HepG2 (cell line): Measurements from ENCODE around the gene CTNND1. TPM values are rescaled to one million over a fixed set of nuclear protein-coding genes. Genes with fewer than 3 reads are reported as not detected.

ENCODE experiments used
- GZF1 ChIP-seq: sonication (generic); formaldehyde crosslinking; IDR thresholded peaks from 2 replicates; pipeline ENCODE4 v1.5.1; 2020; ENCODE audit warnings: mild to moderate bottlenecking, missing genetic modification reagents
- KLF9 ChIP-seq: IDR thresholded peaks from 2 replicates; pipeline ENCODE4 v1.6.1; 2016; ENCODE audit warnings: low read depth
- MATR3 ChIP-seq: sonication (generic); formaldehyde crosslinking; IDR thresholded peaks from 2 replicates; pipeline ENCODE4 v1.4.0; 2020; ENCODE audit warnings: missing genetic modification reagents
- NFE2L1 ChIP-seq: sonication (generic); formaldehyde crosslinking; IDR thresholded peaks from 2 replicates; pipeline ENCODE4 v1.4.0; 2020; ENCODE audit warnings: missing genetic modification reagents, mild to moderate bottlenecking, borderline replicate concordance
- NR2F2 ChIP-seq: IDR thresholded peaks from 2 replicates; pipeline ENCODE4 v1.6.1; 2012; ENCODE audit warnings: low read depth, inconsistent platforms, borderline replicate concordance
- REXO4 ChIP-seq: sonication (generic); formaldehyde crosslinking; IDR thresholded peaks from 2 replicates; pipeline ENCODE4 v1.8.0; 2022; ENCODE audit warnings: missing genetic modification reagents, mild to moderate bottlenecking, borderline replicate concordance
- XBP1 ChIP-seq: sonication (generic); formaldehyde crosslinking; IDR thresholded peaks from 2 replicates; pipeline ENCODE4 v1.5.0; 2020; ENCODE audit warnings: missing genetic modification reagents
- ZBTB20 ChIP-seq: sonication (generic); formaldehyde crosslinking; IDR thresholded peaks from 2 replicates; pipeline ENCODE4 v1.8.1; 2023; ENCODE audit warnings: missing genetic modification reagents, low read depth, mild to moderate bottlenecking, borderline replicate concordance
- ZBTB38 ChIP-seq: sonication (generic); formaldehyde crosslinking; IDR thresholded peaks from 2 replicates; pipeline ENCODE4 v1.5.1; 2020; ENCODE audit warnings: mild to moderate bottlenecking, missing genetic modification reagents
- ZFP41 ChIP-seq: sonication (generic); formaldehyde crosslinking; IDR thresholded peaks from 2 replicates; pipeline ENCODE4 v1.4.0; 2020; ENCODE audit warnings: mild to moderate bottlenecking, missing genetic modification reagents, borderline replicate concordance
- ZMAT3 ChIP-seq: sonication (generic); formaldehyde crosslinking; conservative IDR thresholded peaks from 2 replicates; pipeline ENCODE4 v1.7.0; 2021; ENCODE audit warnings: missing genetic modification reagents
- ZNF282 ChIP-seq: fragments of 450-650 bp; IDR thresholded peaks from 2 replicates; pipeline ENCODE4 v1.6.1; 2018; ENCODE audit not compliant: partially characterized antibody
- ZNF326 ChIP-seq: sonication (generic); formaldehyde crosslinking; IDR thresholded peaks from 2 replicates; pipeline ENCODE4 v1.4.0; 2020; ENCODE audit warnings: missing genetic modification reagents, borderline replicate concordance
- ZNF607 ChIP-seq: sonication (generic); formaldehyde crosslinking; IDR thresholded peaks from 2 replicates; pipeline ENCODE4 v1.5.1; 2020; ENCODE audit warnings: missing genetic modification reagents, mild to moderate bottlenecking, borderline replicate concordance
- ZNF780A ChIP-seq: sonication (generic); formaldehyde crosslinking; IDR thresholded peaks from 2 replicates; pipeline ENCODE4 v1.8.0; 2022; ENCODE audit warnings: mild to moderate bottlenecking, missing genetic modification reagents, moderate library complexity
- ZNF788 ChIP-seq: sonication (generic); formaldehyde crosslinking; IDR thresholded peaks from 2 replicates; pipeline ENCODE4 v1.5.0; 2020; ENCODE audit warnings: mild to moderate bottlenecking, missing genetic modification reagents, borderline replicate concordance
- ZSCAN30 ChIP-seq: sonication (generic); formaldehyde crosslinking; IDR thresholded peaks from 2 replicates; pipeline ENCODE4 v1.5.0; 2020; ENCODE audit warnings: mild to moderate bottlenecking, missing genetic modification reagents
- polyA plus RNA-seq, 8 experiments: library from polyadenylated mRNA; depleted of rRNA in 3 of 8; stranded (reverse) in 7 of 8; unstranded in 1 of 8; fragments of >200 nt; fragmentation: Illumina TruSeq in 4 of 8; extraction: Trizol in 4 of 8; gene quantifications; 2 replicates each; pipeline versions ENCODE4 v1.2.1 to v1.2.3, GENCODE V29; 2011 to 2016; ENCODE audit warnings: low read depth in 4 of 8, missing spikeins in 1 of 8, mixed read lengths in 1 of 8; ENCODE audit not compliant: insufficient read depth in 1 of 8
- total RNA-seq, 5 experiments: library from RNA; depleted of rRNA; stranded (reverse); fragments of >200 nt; fragmentation: Illumina TruSeq; extraction: Trizol; gene quantifications; 2 replicates each; pipeline ENCODE4 v1.2.3, GENCODE V29; 2016; ENCODE audit warnings: low read depth in 1 of 5
- TF ChIP-seq, protein P1 (sequence below): sonication (generic); formaldehyde crosslinking; IDR thresholded peaks from 2 replicates; pipeline ENCODE4 v1.5.0; 2020; ENCODE audit warnings: missing genetic modification reagents, mild to moderate bottlenecking, borderline replicate concordance
- TF ChIP-seq, protein P2 (sequence below): sonication (generic); formaldehyde crosslinking; IDR thresholded peaks from 2 replicates; pipeline ENCODE4 v1.5.1; 2020; ENCODE audit warnings: mild to moderate bottlenecking, missing genetic modification reagents, borderline replicate concordance
- TF ChIP-seq, protein P3 (sequence below): sonication (generic); formaldehyde crosslinking; IDR thresholded peaks from 2 replicates; pipeline ENCODE4 v1.4.0; 2020; ENCODE audit warnings: missing genetic modification reagents
- TF ChIP-seq, protein P4 (sequence below): IDR thresholded peaks from 2 replicates; pipeline ENCODE4 v1.6.1; 2016; ENCODE audit warnings: missing genetic modification reagents, missing compliant biosample characterization

The CTNND1 gene
- total and polyA plus RNA-seq, 2 of the 13 experiments (the other 11 are each of a cell fraction or from before 2014, with no cell fraction given), result 117 to 128 TPM

DNA sequence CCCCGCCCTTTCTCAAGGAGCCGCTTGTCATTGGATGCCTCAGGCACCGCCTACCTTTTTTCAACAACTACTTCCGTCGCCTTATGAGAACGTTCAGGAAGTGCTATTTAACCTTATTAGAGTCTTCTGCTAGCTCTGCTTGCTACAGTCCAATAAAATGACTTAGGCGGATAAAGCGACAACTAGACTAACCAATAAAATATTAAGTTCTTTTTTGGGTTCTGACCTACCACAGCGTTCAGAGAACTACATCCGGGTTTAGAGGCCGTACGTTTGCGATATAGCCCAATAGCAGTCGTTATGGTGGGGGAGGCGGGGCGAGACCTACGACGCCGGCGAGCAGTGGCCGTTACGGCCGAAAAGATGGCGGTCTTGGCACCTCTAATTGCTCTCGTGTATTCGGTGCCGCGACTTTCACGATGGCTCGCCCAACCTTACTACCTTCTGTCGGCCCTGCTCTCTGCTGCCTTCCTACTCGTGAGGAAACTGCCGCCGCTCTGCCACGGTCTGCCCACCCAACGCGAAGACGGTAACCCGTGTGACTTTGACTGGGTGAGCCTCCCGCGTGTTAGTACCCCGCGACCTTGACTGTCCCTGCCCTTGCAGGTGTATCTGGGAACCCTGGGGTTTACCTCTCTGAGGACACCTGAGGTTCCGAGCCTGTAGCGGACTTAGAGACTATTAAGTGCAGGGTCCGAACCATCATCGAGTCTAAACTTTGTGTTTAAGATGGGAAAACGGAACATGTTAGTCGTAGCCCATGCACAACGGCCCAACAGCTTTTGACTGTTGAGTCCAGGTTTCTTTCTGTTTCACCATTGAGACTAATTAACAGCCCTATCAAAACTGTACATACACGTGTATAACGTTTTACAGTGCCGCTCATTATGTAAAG lies 49.1 kb upstream of the CTNND1 start, which contains the start of gene TMX2 (continued):
- TF ChIP-seq ZNF780A (CRISPR knock-in tag), result no peak
- no peak for TF ChIP-seq ZMAT3
- TF ChIP-seq XBP1, result no peak
- peak; percentile 70; the same call in 1 of the 2 replicates for TF ChIP-seq ZFP41 (CRISPR knock-in tag)
- no peak for TF ChIP-seq KLF9
- TF ChIP-seq GZF1 (CRISPR knock-in tag), result no peak
- TF ChIP-seq, protein P1, sequence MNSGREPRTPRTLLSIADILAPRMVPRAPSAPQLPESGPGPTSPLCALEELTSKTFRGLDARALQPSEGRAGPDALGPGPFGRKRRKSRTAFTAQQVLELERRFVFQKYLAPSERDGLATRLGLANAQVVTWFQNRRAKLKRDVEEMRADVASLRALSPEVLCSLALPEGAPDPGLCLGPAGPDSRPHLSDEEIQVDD (CRISPR knock-in tag), result no peak
- TF ChIP-seq ZBTB20 (CRISPR knock-in tag), result no peak
- TF ChIP-seq NFE2L1 (CRISPR knock-in tag), result peak; percentile 83; the same call in 1 of the 2 replicates
- TF ChIP-seq, protein P2, sequence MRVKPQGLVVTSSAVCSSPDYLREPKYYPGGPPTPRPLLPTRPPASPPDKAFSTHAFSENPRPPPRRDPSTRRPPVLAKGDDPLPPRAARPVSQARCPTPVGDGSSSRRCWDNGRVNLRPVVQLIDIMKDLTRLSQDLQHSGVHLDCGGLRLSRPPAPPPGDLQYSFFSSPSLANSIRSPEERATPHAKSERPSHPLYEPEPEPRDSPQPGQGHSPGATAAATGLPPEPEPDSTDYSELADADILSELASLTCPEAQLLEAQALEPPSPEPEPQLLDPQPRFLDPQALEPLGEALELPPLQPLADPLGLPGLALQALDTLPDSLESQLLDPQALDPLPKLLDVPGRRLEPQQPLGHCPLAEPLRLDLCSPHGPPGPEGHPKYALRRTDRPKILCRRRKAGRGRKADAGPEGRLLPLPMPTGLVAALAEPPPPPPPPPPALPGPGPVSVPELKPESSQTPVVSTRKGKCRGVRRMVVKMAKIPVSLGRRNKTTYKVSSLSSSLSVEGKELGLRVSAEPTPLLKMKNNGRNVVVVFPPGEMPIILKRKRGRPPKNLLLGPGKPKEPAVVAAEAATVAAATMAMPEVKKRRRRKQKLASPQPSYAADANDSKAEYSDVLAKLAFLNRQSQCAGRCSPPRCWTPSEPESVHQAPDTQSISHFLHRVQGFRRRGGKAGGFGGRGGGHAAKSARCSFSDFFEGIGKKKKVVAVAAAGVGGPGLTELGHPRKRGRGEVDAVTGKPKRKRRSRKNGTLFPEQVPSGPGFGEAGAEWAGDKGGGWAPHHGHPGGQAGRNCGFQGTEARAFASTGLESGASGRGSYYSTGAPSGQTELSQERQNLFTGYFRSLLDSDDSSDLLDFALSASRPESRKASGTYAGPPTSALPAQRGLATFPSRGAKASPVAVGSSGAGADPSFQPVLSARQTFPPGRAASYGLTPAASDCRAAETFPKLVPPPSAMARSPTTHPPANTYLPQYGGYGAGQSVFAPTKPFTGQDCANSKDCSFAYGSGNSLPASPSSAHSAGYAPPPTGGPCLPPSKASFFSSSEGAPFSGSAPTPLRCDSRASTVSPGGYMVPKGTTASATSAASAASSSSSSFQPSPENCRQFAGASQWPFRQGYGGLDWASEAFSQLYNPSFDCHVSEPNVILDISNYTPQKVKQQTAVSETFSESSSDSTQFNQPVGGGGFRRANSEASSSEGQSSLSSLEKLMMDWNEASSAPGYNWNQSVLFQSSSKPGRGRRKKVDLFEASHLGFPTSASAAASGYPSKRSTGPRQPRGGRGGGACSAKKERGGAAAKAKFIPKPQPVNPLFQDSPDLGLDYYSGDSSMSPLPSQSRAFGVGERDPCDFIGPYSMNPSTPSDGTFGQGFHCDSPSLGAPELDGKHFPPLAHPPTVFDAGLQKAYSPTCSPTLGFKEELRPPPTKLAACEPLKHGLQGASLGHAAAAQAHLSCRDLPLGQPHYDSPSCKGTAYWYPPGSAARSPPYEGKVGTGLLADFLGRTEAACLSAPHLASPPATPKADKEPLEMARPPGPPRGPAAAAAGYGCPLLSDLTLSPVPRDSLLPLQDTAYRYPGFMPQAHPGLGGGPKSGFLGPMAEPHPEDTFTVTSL (CRISPR knock-in tag), result no peak
- TF ChIP-seq ZNF788 (CRISPR knock-in tag), result peak; percentile 66; the same call in 1 of the 2 replicates
- TF ChIP-seq ZSCAN30 (CRISPR knock-in tag), result no peak
- 0 out of 2 replicates have a peak, but pooled peaks have one; percentile 43 for TF ChIP-seq ZBTB38
- TF ChIP-seq NR2F2, result no peak; the same call in 1 of the 2 replicates
- no peak for TF ChIP-seq MATR3 (CRISPR knock-in tag)
- TF ChIP-seq, protein P3, sequence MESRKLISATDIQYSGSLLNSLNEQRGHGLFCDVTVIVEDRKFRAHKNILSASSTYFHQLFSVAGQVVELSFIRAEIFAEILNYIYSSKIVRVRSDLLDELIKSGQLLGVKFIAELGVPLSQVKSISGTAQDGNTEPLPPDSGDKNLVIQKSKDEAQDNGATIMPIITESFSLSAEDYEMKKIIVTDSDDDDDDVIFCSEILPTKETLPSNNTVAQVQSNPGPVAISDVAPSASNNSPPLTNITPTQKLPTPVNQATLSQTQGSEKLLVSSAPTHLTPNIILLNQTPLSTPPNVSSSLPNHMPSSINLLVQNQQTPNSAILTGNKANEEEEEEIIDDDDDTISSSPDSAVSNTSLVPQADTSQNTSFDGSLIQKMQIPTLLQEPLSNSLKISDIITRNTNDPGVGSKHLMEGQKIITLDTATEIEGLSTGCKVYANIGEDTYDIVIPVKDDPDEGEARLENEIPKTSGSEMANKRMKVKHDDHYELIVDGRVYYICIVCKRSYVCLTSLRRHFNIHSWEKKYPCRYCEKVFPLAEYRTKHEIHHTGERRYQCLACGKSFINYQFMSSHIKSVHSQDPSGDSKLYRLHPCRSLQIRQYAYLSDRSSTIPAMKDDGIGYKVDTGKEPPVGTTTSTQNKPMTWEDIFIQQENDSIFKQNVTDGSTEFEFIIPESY (CRISPR knock-in tag), result no peak
- TF ChIP-seq, protein P4, sequence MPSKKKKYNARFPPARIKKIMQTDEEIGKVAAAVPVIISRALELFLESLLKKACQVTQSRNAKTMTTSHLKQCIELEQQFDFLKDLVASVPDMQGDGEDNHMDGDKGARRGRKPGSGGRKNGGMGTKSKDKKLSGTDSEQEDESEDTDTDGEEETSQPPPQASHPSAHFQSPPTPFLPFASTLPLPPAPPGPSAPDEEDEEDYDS, result 0 out of 2 replicates have a peak, but pooled peaks have one; percentile 34
- no peak for TF ChIP-seq REXO4 (CRISPR knock-in tag)
- no peak for TF ChIP-seq ZNF326
- no peak for TF ChIP-seq ZNF282
- TF ChIP-seq ZNF607 (CRISPR knock-in tag), result no peak; the same call in 1 of the 2 replicates
